Neuronal stem cell (in vitro differentiated cells): Measurements from ENCODE around the gene ZNF784.

Experiments
- DNase-seq: peaks from one replicate; pipeline ENCODE4 v3.0.0-alpha.2; 2013; ENCODE audit warnings: low spot score
- H2AFZ ChIP-seq: one replicate; pipeline ENCODE4 v1.6.1; 2013; ENCODE audit warnings: mild to moderate bottlenecking, low read length, inconsistent platforms
- H2AK5ac ChIP-seq: 2 replicates; pipeline ENCODE4 v1.6.1; 2013; ENCODE audit warnings: low read depth, mild to moderate bottlenecking, inconsistent platforms, low read length, moderate library complexity, mixed read lengths
- H2BK120ac ChIP-seq: 2 replicates; pipeline ENCODE4 v1.6.1; 2013; ENCODE audit warnings: low read depth, mild to moderate bottlenecking, inconsistent platforms, low read length, moderate library complexity, mixed read lengths
- H2BK12ac ChIP-seq: one replicate; pipeline ENCODE4 v1.6.1; 2013; ENCODE audit warnings: low read length, inconsistent platforms
- H2BK15ac ChIP-seq: 2 replicates; pipeline ENCODE4 v1.6.1; 2013; ENCODE audit warnings: mild to moderate bottlenecking, low read length, inconsistent platforms, mixed read lengths
- H2BK5ac ChIP-seq: one replicate; pipeline ENCODE4 v1.6.1; 2013; ENCODE audit warnings: inconsistent platforms, mild to moderate bottlenecking, low read length, moderate library complexity
- H3K14ac ChIP-seq: one replicate; pipeline ENCODE4 v1.6.1; 2013; ENCODE audit warnings: low read length, inconsistent platforms
- H3K18ac ChIP-seq: 2 replicates; pipeline ENCODE4 v1.6.1; 2013; ENCODE audit warnings: low read length, inconsistent platforms
- H3K23ac ChIP-seq: 2 replicates; pipeline ENCODE4 v1.6.1; 2013; ENCODE audit warnings: low read depth, mild to moderate bottlenecking, mixed read lengths, low read length, inconsistent platforms; ENCODE audit not compliant: poor library complexity
- H3K27ac ChIP-seq: replicated peaks from 3 replicates; pipeline ENCODE4 v1.5.1; 2013; ENCODE audit warnings: low read length, inconsistent platforms
- H3K27me3 ChIP-seq, 3 experiments: 2 replicates each; pipeline ENCODE4 v1.6.1; 2013; ENCODE audit warnings: low read length in 3 of 3, mild to moderate bottlenecking in 2 of 3, inconsistent platforms in 1 of 3, low read depth in 1 of 3, mixed read lengths in 1 of 3, moderate library complexity in 1 of 3; ENCODE audit not compliant: control insufficient read depth in 3 of 3, insufficient read depth in 3 of 3
- H3K36me3 ChIP-seq, 2 donors: replicated peaks in 1 of 2; 2 replicates each; pipeline ENCODE4 v1.6.1; 2013; ENCODE audit warnings: low read length in 2 of 2; ENCODE audit not compliant: control insufficient read depth in 2 of 2, insufficient read depth in 2 of 2
- H3K4ac ChIP-seq: 2 replicates; pipeline ENCODE4 v1.6.1; 2013; ENCODE audit warnings: inconsistent platforms, mild to moderate bottlenecking, low read length, moderate library complexity
- H3K4me1 ChIP-seq, 2 donors: 1 replicate in 1 of 2; 2 replicates in 1 of 2; pipeline ENCODE4 v1.6.1; 2013; ENCODE audit warnings: low read length in 2 of 2, low read depth in 1 of 2; ENCODE audit not compliant: control insufficient read depth in 2 of 2, insufficient read depth in 1 of 2
- H3K4me2 ChIP-seq: one replicate; pipeline ENCODE4 v1.6.1; 2013; ENCODE audit warnings: mild to moderate bottlenecking, low read length, inconsistent platforms; ENCODE audit not compliant: insufficient read depth, poor library complexity, severe bottlenecking
- H3K4me3 ChIP-seq, 2 donors: 2 replicates each; pipeline ENCODE4 v1.5.1; 2013; ENCODE audit warnings: low read length in 2 of 2, mild to moderate bottlenecking in 2 of 2, inconsistent platforms in 1 of 2, moderate library complexity in 1 of 2
- H3K79me1 ChIP-seq: one replicate; pipeline ENCODE4 v1.6.1; 2013; ENCODE audit warnings: low read depth, mild to moderate bottlenecking, inconsistent platforms, low read length, moderate library complexity
- H3K9ac ChIP-seq: one replicate; pipeline ENCODE4 v1.6.1; 2013; ENCODE audit warnings: mild to moderate bottlenecking, low read depth, low read length, inconsistent platforms; ENCODE audit not compliant: poor library complexity
- H3K9me3 ChIP-seq, 2 donors: replicated peaks in 1 of 2; 2 replicates each; pipeline versions ENCODE3 to v1.6.1; 2013; ENCODE audit warnings: low read length in 2 of 2, mild to moderate bottlenecking in 2 of 2, inconsistent platforms in 1 of 2, low read depth in 1 of 2, mixed read lengths in 1 of 2, moderate library complexity in 1 of 2; ENCODE audit not compliant: control insufficient read depth in 2 of 2, insufficient read depth in 1 of 2
- H4K8ac ChIP-seq: one replicate; pipeline ENCODE4 v1.6.1; 2013; ENCODE audit warnings: low read depth, mild to moderate bottlenecking, inconsistent platforms, low read length, moderate library complexity
- H4K91ac ChIP-seq: one replicate; pipeline ENCODE4 v1.6.1; 2013; ENCODE audit warnings: low read length, low read depth, mild to moderate bottlenecking, inconsistent platforms; ENCODE audit not compliant: poor library complexity
- WGBS, 2 donors: extraction: QIAGEN DNeasy Blood & Tissue Kit; methylation state at CpG; one replicate each; pipeline ENCODE4 v1.1.7; 2013; ENCODE audit warnings: missing lambda C conversion rate in 2 of 2, mixed read lengths in 1 of 2; ENCODE audit not compliant: insufficient read length in 2 of 2, insufficient replicate concordance in 1 of 2; ENCODE audit errors: extremely low coverage in 2 of 2; 5-methylcytosine and 5-hydroxymethylcytosine counted together

Gene ZNF784

DNA sequence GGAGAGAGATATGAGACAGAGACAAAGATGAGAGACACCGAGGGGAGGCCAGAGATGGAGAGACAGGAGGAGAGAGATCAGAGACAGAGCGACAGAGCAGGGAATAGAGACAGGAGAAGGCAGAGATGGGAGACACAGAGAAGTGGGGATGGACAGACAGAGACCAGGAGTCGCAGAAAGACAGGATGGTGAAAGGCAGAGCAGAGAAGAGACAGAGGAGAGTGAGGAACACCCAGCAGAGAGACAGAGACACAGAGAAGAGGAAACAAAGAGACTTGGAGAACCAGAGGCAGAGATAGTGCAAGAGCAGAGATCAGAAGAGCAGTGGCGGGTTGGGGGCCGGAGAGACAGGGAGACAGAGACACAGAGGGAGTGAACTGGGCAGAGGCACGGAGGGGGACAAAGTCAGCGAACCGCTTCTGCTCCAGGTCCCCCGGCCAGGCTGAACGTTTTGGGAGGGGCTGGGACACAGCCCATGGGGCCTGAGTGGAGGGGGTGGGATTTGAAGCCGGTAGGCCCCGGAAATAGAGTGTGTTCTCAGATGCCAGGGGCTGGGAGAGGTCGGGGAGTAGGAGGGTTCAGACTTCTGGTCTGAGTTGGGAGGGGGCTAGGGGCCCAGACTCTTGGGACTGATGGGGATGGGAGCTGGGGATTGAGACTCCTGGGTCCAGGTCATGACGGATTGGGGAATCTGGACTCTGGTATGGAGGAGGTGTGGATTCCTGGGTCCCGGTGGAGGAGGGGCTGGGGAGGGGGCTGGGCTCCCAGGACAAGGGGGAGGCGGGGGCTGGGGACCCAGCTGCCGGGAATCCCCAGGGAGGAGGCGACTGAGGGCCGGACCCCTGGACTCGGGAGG, 44.4 kb downstream of the ZNF784 start:
- Histone ChIP-seq H3K27me3 (no peaks in the 10 kb centered on the region), H2AK5ac (peak overlapping the region; percentile 99), H2BK12ac (no peak overlapping the region), H3K36me3 (peaks cover 18% of the 10 kb centered on the region in 2 donors), H3K27ac (peak overlapping the region; percentile 92), H2BK15ac (peak overlapping the region; percentile 92), H3K9ac (peak overlapping the region; percentile 97), H4K8ac (no peak overlapping the region), H3K9me3 (no peaks in the 10 kb centered on the region), H3K23ac (peak overlapping the region; percentile 98), H2BK5ac (peak overlapping the region; percentile 99), H4K91ac (peak overlapping the region; percentile 53), H3K4me1 (peaks cover 0 to 3% of the 10 kb centered on the region in 2 donors), H3K4ac (peak overlapping the region; percentile 99), H2AFZ (peak overlapping the region; percentile 85), H3K18ac (peak overlapping the region; percentile 100), H3K14ac (peak overlapping the region; percentile 82), H3K4me3 (peak overlapping the region; percentile 93 to 99), H3K4me2 (peak overlapping the region; percentile 87), H2BK120ac (peak overlapping the region; percentile 94), H3K79me1 (peaks cover 14% of the 10 kb centered on the region)
- no peak for DNase-seq
- WGBS, 2 donors: no CpG with 5 or more reads among the region's 20 CpGs

DNA sequence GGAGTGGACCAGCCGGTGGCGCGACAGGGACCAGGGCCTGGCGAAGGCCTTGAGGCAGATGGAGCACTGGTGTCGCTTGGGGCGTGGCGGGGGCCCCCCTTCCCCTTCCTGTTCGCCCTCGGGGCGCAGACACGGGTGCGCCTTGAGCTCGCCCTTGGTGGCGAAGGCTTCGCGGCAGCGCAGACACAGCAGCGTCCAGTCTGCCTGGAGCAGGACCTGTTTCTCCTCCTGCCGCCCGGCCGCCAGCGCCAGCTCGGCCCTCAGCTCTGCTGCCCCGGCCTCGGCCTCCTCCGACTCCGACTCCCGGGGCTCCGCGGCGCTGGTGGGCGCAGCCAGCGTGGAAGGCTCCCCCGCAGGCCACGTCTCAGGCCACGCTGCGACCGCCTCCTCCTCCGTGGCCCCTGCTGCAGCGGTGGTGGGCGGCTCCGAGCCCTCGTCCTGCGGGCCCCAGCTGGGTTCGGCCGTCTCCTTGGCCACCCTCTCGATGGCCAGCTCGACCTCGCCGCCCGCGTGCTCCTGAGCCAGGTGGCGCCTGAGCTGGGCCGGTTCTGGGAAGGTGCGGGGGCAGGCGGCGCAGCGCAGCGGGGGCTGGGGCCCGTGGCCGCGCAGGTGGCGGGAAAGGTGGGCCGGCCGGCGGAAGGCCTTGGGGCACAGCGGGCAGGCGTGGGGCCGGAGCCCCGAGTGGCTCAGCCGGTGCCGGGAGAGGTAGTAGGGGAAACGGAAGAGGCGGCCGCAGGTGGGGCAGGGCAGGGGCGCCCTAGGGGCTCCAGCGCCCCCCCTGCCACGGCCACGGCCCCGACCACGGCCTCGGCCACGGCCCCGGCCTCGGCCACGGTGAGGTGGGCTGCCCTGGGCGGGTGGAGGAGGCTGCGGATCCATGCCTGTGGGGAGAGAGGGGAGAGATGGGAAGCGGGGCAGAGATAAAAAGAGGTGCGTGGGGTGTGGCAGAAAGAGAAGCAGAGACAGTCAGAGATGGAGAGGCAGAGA, 45.3 kb downstream of the ZNF784 start:
- Histone ChIP-seq H3K4me1 (peaks cover 0 to 3% of the 10 kb centered on the region in 2 donors), H4K8ac (no peak overlapping the region), H3K18ac (no peak overlapping the region), H2AK5ac (peak overlapping the region; percentile 46), H3K9ac (peak overlapping the region; percentile 83), H3K27me3 (no peaks in the 10 kb centered on the region), H2BK5ac (peak overlapping the region; percentile 99), H3K14ac (peak overlapping the region; percentile 71), H3K23ac (peak overlapping the region; percentile 85), H3K9me3 (no peaks in the 10 kb centered on the region), H3K79me1 (peaks cover 14% of the 10 kb centered on the region), H2BK120ac (no peak overlapping the region), H3K4me2 (peak overlapping the region; percentile 87), H2BK15ac (peak overlapping the region; percentile 54), H3K27ac (no peak overlapping the region), H3K4ac (no peak overlapping the region), H3K36me3 (peaks cover 18% of the 10 kb centered on the region in 2 donors), H3K4me3 (peak overlapping the region; percentile 93 to 99), H2AFZ (no peak overlapping the region), H4K91ac (no peak overlapping the region), H2BK12ac (peak overlapping the region; percentile 22)
- WGBS, 2 donors: no CpG with 5 or more reads among the region's 90 CpGs
- no peak for DNase-seq

DNA sequence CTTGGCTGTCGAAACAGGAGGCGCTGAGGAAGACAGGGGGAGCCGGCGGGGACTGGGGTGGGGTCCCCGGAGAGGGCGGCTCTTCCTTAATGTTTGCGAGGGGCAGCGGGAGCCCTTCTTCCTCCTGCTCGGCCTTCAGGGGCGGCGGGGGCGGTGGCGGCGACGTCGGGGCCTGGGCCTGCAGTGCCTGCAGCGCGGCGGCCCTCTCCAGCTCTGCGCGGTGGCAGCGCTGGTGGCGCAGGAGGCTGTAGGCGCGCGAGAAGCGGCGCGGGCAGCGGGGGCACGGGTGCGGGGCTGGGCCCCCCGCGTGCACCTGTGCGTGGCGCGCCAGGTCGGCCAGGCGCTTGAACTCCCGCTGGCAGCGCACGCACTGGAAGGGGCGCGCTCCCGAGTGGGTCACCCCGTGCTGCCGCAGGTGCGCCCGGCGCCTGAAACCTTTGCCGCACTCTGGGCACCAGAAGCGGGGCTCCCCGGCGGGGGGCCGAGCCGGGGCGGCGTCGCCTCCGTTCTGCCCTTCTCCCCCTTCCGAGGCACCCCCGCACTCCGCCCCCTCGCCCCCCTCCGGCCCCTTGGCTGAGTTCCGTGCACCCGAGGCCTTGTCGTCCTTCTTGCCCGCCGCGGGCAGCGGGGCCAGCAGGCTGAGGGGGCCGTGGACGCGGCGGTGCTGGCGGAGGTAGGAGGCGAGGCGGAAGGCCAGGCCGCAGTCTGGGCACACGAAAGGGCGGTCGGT, 46.2 kb downstream of the ZNF784 start:
- no peak for DNase-seq
- no peak overlapping the region for H3K4me2 ChIP-seq
- H3K9ac ChIP-seq: no peak overlapping the region
- H3K18ac ChIP-seq: no peak overlapping the region
- no peak overlapping the region for H2BK15ac ChIP-seq
- H3K14ac ChIP-seq: peak overlapping the region; percentile 71
- H3K36me3 ChIP-seq: peaks cover 18% of the 10 kb centered on the region in 2 donors
- no peaks in the 10 kb centered on the region for H3K27me3 ChIP-seq
- H3K4me1 ChIP-seq: peaks cover 0 to 3% of the 10 kb centered on the region in 2 donors
- no peak overlapping the region for H2BK120ac ChIP-seq
- no peak overlapping the region for H3K4ac ChIP-seq
- H3K27ac ChIP-seq: no peak overlapping the region
- H2BK5ac ChIP-seq: no peak overlapping the region
- H3K23ac ChIP-seq: peak overlapping the region; percentile 85
- H3K4me3 ChIP-seq: peak overlapping the region in 1 of 2 donors; percentile 22
- no peak overlapping the region for H4K8ac ChIP-seq
- H2AK5ac ChIP-seq: peak overlapping the region; percentile 46
- H3K79me1 ChIP-seq: peaks cover 14% of the 10 kb centered on the region
- H4K91ac ChIP-seq: no peak overlapping the region
- peak overlapping the region; percentile 22 for H2BK12ac ChIP-seq
- H2AFZ ChIP-seq: no peak overlapping the region
- WGBS, 2 donors: no CpG with 5 or more reads among the region's 83 CpGs
- H3K9me3 ChIP-seq: no peaks in the 10 kb centered on the region
